SH-SY5Y (cell line): ENCODE measurements around the gene NBL1.

Source experiments
- GATA2 ChIP-seq: IDR thresholded peaks from 2 replicates; pipeline ENCODE4 v1.6.1; 2011; ENCODE audit warnings: mild to moderate bottlenecking, low read depth, low read length
- GATA3 ChIP-seq: IDR thresholded peaks from 2 replicates; pipeline ENCODE4 v1.6.1; 2011; ENCODE audit warnings: low read depth, mild to moderate bottlenecking, low read length, moderate library complexity

DNA sequence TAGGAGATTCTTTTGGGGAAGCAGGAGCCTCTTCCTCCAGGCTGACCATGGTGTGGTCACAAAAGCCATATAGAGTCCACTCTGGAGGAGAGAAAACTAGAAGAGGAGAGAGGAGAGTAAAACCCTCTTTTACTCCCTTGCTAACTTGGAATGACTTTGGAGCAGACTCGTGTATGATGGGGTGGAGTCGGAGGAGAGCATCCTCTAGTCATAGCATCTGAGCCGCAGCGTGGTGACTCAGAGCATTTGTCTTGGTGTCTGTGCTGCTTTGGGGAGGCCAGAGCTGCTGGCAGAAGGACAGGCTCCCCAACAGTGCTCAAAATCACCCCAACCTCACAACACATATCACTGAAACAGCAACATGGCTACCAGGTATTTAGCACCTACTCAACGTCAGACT is 31.7 kb downstream of the NBL1 start:
- no peak for TF ChIP-seq GATA3
- no peak for TF ChIP-seq GATA2
